Non-pigmented ciliary epithelial cell (primary cell): ENCODE data around the gene FCSK.

Source experiments
- DNase-seq: peaks from one replicate; pipeline ENCODE4 v3.0.0-alpha.2; 2010; ENCODE audit warnings: low read depth

The FCSK gene

GRCh38 chr16:70455910-70456309 lies 1.5 kb downstream of the FCSK start:
- no peak for DNase-seq

- no peak for DNase-seq
Measured at GRCh38 chr16:70457446-70458166, 3.2 kb downstream of the FCSK start.

GRCh38 chr16:70460737-70461261 lies 6.4 kb downstream of the FCSK start:
- no peak for DNase-seq

- DNase-seq: no peak
Measured at GRCh38 chr16:70463235-70463634, 8.8 kb downstream of the FCSK start.

GRCh38 chr16:70465999-70466804 lies 11.8 kb downstream of the FCSK start:
- no peak for DNase-seq

GRCh38 chr16:70466805-70467076 lies 12.3 kb downstream of the FCSK start:
- no peak for DNase-seq

- DNase-seq: no peak
Measured at GRCh38 chr16:70467113-70467512, 12.7 kb downstream of the FCSK start.

- DNase-seq: no peak
Measured at GRCh38 chr16:70467608-70468007, 13.2 kb downstream of the FCSK start.

- no peak for DNase-seq
Measured at GRCh38 chr16:70468776-70469525, 14.6 kb downstream of the FCSK start.

GRCh38 chr16:70470141-70470926 lies 15.9 kb downstream of the FCSK start:
- no peak for DNase-seq

- DNase-seq: no peak
Measured at GRCh38 chr16:70470927-70471341, 16.5 kb downstream of the FCSK start.

GRCh38 chr16:70472786-70473433 lies 18.5 kb downstream of the FCSK start:
- no peak for DNase-seq

- no peak for DNase-seq
Measured at GRCh38 chr16:70473446-70474319, 19.3 kb downstream of the FCSK start.

GRCh38 chr16:70474320-70475053 lies 20.1 kb downstream of the FCSK start:
- no peak for DNase-seq

GRCh38 chr16:70475054-70475871 lies 20.9 kb downstream of the FCSK start:
- DNase-seq: no peak

GRCh38 chr16:70476272-70477020 lies 22.1 kb downstream of the FCSK start:
- peak; percentile 60 for DNase-seq

GRCh38 chr16:70478169-70478568 lies 23.8 kb downstream of the FCSK start:
- no peak for DNase-seq

GRCh38 chr16:70478912-70479341 lies 24.5 kb downstream of the FCSK start:
- DNase-seq: no peak
